CD4-positive, alpha-beta T cell treated with Interleukin-10 for 1 hour (primary cell): ENCODE data around the gene NEK11.
"Not testable (repeated sequence)": the region's sequence is repeated elsewhere in the genome, so short reads cannot be mapped to it uniquely, and the experiment has no call there.

Experiments
- DNase-seq: peaks from one replicate; pipeline ENCODE4 v3.0.0-alpha.2; 2020

The NEK11 gene

DNA sequence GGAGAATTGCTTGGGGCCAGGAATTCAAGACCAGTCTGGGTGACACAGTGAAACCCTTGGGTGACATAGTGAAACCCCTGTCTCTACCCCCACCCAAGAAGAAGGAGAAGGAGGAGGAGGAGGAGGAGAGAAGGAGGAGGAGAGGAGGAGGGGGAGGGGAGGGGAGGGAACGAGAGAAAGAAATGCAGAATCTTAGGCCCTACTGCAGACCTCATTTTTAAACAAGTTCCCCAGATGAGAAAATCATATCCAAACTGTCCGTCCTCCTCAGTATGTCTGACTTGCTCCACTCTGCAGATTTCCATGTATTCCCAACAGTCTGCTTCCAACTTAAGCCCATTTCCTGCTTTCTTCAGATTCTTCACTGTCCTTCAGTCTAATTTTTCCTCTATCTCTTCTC is 291.0 kb downstream of the NEK11 start:
- no peak for DNase-seq

DNA sequence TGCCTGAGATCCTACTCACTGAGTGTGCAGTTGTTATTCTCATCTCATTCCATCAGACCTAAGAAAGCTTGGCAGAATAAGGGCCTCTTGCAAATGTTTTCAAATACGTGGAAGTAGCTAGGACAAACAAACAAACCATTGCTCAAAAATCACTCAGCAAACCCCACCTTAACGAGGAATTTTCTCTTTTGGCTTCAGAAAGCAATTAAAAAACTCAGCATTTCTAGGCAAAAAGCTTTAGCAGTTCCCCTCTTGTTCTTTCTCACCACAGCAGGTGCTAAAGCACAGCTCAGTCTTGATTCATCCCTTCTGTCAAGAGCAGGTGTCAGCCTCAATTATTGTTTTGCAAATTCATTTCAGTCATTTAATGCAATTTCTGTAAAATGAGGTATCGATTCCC is 296.3 kb downstream of the NEK11 start:
- no peak for DNase-seq

- DNase-seq: no peak
Observed at GRCh38 chr3:131323792-131324191, 297.1 kb downstream of the NEK11 start.

DNA sequence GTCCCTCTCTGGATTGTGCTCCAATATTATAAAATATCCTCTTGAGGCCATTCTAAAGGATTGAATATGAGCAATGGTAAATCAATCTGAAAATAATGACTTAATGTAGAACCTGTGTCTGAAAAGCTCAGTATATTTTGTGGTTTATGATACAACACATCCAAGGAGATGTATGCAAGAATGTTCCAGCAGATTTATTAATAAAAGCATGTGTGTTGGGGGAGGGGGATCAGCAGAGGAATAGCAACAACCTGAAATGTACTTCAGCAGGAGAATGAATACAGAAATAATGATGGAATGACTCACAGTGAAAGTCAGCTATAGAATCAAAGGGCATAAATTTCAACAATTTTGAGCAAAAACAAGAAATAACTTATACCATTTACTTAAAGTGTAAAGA is 298.2 kb downstream of the NEK11 start:
- no peak for DNase-seq

DNA sequence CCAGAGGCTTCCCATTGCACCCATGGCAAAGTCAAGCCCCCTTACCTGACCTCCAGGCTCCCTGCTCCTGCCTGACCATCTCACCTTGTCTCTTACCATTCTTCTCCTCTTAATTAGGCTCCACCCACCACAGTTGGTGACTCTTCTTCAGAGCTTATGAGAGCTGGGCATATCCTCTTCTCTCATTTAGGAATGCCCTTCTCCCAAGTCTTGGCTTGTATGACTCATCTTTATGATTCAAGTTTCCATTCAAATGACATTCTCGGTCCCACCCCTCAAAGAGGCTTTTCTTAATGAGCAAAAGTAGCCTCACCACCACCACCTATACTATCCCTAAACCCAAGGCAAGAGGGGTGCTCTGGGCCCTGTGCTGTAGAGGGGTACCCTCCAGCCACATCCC is 299.6 kb downstream of the NEK11 start:
- DNase-seq: no peak

DNA sequence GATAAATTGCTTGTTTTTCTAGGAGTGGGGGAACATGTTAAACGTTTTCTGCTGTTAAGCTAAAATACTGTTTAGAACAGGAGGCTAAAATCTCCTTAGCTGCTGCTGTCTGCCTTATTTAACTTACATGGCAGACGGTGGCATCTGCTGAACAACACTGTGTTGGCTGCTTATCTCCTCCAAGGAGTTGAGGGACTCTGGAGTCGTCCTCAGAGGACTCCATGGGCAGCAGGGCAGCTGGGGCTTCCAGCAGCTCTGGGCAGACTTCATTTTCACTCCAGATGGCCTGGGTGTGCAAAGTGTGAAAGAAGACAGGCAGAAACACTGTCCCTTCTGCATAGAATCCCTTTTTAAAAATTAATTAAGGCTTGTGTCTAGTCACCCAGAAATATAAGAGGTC is 302.0 kb downstream of the NEK11 start:
- DNase-seq: no peak

DNA sequence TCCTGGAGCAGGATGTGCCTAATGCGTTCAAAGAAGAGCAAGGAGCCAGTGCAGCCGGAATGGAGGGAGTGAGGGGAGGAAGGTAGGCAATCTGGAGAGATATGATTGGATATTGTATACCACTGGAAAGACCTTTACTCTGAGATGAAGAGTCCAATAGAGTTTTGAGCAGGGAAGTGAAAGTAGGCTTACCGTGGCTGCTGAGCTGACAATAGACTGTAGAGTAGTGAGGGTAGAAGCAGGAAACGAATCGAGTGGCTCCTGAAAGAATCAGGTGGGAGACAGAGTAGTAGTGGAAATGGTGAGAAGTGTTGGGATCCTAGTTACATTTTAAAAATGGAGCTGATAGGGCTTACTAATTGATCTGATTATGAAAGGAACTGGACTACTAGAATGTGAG is 303.1 kb downstream of the NEK11 start:
- DNase-seq: no peak

DNA sequence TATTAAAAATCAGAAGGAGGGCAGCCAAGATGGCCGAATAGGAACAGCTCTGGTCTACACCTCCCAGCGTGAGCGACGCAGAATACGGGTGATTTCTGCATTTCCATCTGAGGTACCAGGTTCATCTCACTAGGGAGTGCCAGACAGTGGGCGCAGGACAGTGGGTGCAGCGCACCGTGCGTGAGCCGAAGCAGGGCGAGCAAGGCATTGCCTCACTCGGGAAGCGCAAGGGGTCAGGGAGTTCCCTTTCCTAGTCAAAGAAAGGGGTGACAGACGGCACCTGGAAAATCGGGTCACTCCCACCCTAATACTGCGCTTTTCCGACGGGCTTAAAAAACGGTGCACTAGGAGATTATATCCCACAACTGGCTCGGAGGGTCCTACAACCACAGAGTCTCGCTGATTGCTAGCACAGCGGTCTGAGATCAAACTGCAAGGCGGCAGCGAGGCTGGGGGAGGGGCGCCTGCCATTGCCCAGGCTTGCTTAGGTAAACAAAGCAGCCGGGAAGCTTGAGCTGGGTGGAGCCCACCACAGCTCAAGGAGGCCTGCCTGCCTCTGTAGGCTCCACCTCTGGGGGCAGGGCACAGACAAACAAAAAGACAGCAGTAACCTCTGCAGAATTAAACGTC is 304.9 kb downstream of the NEK11 start:
- not testable (repeated sequence) for DNase-seq

- DNase-seq: no peak
Observed at GRCh38 chr3:131338948-131339640, 312.4 kb downstream of the NEK11 start.

DNA sequence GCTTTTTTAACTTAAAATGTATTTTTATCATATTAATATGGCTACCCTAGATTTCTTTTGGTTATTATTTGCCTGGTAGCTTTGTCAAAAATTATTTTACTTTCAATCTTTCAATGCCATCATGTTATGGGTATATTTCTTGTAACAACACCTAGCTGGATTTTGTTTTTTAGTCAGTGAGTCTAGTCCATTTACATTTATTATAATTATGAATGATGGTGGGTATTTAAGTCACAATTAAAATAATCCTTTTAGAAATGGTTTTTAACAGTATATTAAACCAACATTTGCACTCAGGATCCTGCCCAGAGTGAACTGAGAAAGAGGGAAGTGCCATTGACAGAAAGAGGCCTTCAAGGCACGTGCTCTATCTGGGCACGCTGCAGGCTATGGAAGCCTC is 315.1 kb downstream of the NEK11 start:
- no peak for DNase-seq

GRCh38 chr3:131348911-131349310 is 322.2 kb downstream of the NEK11 start:
- DNase-seq: no peak

GRCh38 chr3:131349454-131349853 is 322.8 kb downstream of the NEK11 start:
- no peak for DNase-seq

DNA sequence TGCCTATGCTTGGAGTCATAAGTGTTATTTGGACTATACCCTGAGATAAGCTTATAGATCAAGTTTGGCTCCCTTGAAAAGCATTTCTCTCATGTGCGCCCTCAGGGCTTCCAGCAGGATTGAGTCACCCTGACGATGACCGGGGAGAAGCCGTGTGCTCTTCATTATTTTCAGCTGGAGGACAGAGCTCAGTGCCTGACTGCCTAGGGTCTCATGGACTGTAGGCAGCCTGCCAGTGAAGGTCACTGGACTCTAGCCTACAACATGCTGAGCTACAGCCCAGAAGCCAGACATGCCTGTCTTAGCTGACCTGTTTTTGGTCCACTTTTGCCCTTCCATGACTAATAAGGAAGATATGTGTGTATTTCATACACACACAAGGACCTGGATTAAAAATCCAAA is 323.3 kb downstream of the NEK11 start:
- DNase-seq: no peak

DNA sequence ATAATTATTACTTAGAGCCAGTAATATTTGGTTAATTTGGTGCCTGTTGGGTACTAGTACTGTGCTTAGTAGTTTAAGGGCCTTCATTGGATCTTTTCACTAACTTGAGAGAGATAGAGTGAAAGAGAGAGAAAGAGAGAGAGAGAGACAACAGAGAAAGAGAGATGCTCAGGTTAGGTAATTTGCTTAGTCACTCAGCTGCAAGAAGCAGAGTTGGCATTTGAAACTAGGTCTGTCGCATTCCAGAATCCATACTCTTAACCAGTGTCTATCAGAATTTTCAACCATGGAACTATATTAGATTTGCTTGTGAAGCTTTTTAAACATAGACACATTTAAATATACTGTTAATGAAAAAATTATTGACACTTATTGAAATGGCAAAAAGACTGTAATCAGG is 323.8 kb downstream of the NEK11 start:
- no peak for DNase-seq

DNA sequence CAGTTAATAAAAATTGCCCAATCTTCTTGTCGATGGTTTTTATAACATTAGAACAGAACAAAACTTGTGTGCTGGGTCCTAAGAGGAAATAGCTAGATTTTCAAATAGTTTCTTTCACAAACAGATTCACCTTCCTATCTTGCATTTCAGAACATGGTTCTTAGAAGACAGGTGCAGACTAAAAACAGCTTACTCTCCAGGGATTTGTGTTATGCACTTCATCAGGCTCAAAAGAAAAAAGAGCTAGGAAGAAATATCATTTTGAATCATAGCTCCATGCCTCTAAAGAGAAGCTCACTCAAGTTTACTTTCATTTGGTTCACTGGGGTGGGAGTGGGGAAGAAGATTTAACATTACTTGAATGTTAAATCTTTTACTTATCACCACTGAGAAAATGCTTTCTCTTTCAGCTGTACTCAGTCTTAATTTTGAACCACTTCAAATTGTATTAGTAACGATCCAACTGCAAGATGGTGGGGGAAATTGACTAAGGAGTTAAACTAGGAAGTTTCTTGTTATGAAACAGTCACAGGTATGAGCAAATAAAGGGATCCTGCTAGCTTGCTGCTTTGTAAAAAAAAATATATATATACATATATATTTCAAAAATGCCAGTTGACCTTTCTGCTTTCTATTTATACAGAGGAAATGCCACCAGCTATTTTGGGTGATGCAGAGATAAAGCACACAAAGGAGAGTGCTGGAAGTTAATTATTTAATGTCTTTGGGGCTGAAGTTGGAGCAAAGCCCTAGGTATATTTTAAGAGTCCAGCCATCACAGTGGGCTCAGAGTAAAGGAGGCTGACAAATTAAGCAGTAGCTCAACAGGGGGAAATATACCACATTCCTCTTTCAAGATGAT is 326.6 kb downstream of the NEK11 start:
- no peak for DNase-seq

DNA sequence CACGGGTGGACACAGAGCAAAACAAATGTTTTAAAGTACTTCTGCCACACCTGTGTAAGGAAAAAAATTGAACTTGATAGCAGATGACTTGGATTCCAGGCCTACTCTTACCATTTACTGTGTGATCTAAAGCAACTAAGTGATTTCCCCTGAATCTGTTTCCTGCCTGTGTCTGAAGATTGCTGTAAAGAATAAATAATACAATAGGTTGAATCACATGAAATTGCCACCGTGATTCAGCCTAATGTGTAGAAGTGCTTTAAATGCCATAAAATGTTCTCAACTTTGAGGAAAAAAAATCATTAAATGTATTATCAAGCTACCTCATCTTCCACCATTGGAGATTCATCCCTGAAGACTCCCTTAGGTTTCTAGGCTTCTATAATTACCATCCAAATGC is 327.3 kb downstream of the NEK11 start:
- no peak for DNase-seq

DNA sequence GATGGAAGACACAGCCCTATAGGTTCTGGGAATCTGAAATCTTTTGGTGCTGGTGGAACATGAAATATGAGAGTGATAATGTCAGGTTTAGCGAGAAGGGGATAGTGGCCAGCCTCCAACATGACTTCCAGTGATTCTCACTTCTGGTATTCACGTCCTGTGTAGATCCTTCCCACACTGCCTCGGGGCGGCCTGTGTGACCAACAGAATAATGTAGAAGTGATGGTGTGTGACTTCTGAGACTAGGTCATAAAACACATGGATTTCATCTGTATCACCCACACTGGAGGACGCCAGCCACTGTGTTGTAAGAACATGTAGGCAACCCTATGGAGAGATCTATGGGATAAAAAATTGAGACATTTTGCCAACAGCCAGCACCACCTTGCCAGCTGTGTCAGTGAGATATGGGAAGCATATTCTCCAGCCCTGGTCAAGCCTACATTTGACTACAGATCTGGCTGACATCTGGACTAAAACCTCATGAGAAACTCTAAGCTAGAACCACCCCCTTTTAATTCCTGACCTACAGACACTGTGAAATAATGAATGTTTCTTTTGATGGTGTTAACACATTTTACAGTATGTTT is 329.4 kb downstream of the NEK11 start:
- no peak for DNase-seq

DNA sequence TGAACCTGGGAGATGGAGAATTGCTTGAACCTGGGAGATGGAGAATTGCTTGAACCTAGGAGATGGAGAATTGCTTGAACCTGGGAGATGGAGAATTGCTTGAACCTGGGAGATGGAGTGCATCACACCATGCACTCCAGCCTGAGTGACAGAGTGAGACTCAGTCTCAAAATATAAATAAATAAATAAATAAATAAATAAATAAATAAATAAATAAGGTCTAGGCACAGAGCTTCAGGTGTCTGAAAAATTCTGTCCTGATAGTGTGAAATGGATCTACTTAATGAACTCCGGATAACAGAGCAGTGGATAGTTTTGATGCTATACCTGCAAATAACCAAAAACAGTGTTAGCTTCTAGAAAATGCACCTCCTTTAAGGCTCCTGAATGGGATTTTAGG is 330.6 kb downstream of the NEK11 start:
- DNase-seq: no peak

DNA sequence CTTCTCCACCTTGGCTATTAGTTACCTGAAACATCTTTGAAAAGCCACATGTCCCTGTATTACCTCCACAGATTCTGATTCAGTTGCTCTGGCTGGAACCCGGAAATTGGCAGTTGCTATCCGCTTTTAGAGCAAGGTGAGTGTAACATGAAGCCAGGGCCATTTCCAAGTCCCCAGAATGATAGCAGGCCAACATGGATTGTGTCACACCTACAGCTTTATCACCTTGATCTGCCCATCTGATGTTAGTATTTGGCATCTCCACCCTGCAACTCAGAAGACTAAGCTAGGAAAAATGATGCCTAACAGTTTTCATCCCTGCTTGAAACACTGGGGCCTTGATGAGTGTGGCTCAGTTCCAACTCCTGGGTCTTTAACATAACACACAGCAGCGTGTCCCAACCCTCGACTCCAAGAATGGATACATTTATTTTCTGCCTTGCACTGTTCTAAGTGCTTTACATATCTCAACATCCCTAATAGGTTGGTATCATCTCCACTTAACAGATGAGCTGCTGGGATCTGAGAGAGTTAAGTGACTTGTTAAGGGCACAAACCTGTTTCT is 333.6 kb downstream of the NEK11 start:
- DNase-seq: no peak

- peak; percentile 3 for DNase-seq
Observed at GRCh38 chr3:131361066-131361463, 334.4 kb downstream of the NEK11 start.

- peak; percentile 46 for DNase-seq
Observed at GRCh38 chr3:131361464-131362421, 335.1 kb downstream of the NEK11 start.

DNA sequence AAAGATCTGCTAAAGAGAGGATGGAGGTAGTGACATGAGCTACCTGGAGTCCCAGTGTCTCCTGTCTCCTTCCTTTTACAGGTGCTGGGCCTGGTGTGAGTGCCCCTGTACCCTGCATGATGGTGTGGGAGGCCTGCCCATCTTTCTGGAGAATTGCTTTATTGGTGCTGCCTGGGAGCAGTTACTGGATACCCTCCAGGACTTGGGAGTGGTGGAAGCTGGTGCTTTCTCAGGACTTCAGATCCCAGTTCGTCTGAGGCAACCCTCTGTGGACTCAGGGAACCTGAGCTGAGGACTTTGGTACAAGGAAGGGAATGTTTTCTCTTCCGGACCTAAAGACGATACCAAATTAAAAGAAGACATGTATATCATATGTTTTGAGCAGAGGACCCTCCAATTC is 336.6 kb downstream of the NEK11 start:
- no peak for DNase-seq
